Fibroblast of the conjunctiva (primary cell): ENCODE measurements around the gene CACNA1C.

Source experiments
- DNase-seq: peaks from one replicate; pipeline ENCODE4 v3.0.0-alpha.2; 2010; ENCODE audit warnings: low read depth

The CACNA1C gene

GRCh38 chr12:2648406-2648805 is 595.6 kb downstream of the CACNA1C start:
- no peak for DNase-seq

- peak; percentile 3 for DNase-seq
Measured at GRCh38 chr12:2649201-2650030, 596.6 kb downstream of the CACNA1C start.

GRCh38 chr12:2650261-2651067 is 597.7 kb downstream of the CACNA1C start:
- DNase-seq, result no peak

GRCh38 chr12:2651068-2651965 is 598.5 kb downstream of the CACNA1C start:
- no peak for DNase-seq

GRCh38 chr12:2652011-2652400 is 599.2 kb downstream of the CACNA1C start:
- DNase-seq, result no peak

- DNase-seq, result no peak
Measured at GRCh38 chr12:2652401-2653081, 599.8 kb downstream of the CACNA1C start.

GRCh38 chr12:2653461-2653965 is 600.7 kb downstream of the CACNA1C start:
- DNase-seq, result no peak

- no peak for DNase-seq
Measured at GRCh38 chr12:2654311-2654710, 601.5 kb downstream of the CACNA1C start.

GRCh38 chr12:2654741-2655140 is 602.0 kb downstream of the CACNA1C start:
- DNase-seq, result no peak

- DNase-seq, result no peak
Measured at GRCh38 chr12:2662524-2662923, 609.7 kb downstream of the CACNA1C start.

- DNase-seq, result no peak
Measured at GRCh38 chr12:2664721-2665577, 612.2 kb downstream of the CACNA1C start.

- DNase-seq, result no peak
Measured at GRCh38 chr12:2666411-2666810, 613.6 kb downstream of the CACNA1C start.

- no peak for DNase-seq
Measured at GRCh38 chr12:2666846-2667245, 614.1 kb downstream of the CACNA1C start.

GRCh38 chr12:2667716-2668440 is 615.1 kb downstream of the CACNA1C start:
- no peak for DNase-seq

- no peak for DNase-seq
Measured at GRCh38 chr12:2668816-2669215, 616.0 kb downstream of the CACNA1C start.

- DNase-seq, result no peak
Measured at GRCh38 chr12:2669560-2669959, 616.8 kb downstream of the CACNA1C start.

- DNase-seq, result no peak
Measured at GRCh38 chr12:2672863-2673262, 620.1 kb downstream of the CACNA1C start.

- DNase-seq, result no peak
Measured at GRCh38 chr12:2673966-2674810, 621.4 kb downstream of the CACNA1C start.

- no peak for DNase-seq
Measured at GRCh38 chr12:2675776-2676175, 623.0 kb downstream of the CACNA1C start.
